GM19099 (cell line): ENCODE data around the gene SDR39U1.

Source experiments
- POLR2A ChIP-seq: IDR thresholded peaks from 3 replicates; pipeline ENCODE4 v1.6.1; 2011; ENCODE audit warnings: low read depth; ENCODE audit not compliant: insufficient read length; ENCODE audit errors: extremely low read depth

The SDR39U1 gene, protein sequence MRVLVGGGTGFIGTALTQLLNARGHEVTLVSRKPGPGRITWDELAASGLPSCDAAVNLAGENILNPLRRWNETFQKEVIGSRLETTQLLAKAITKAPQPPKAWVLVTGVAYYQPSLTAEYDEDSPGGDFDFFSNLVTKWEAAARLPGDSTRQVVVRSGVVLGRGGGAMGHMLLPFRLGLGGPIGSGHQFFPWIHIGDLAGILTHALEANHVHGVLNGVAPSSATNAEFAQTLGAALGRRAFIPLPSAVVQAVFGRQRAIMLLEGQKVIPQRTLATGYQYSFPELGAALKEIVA

DNA sequence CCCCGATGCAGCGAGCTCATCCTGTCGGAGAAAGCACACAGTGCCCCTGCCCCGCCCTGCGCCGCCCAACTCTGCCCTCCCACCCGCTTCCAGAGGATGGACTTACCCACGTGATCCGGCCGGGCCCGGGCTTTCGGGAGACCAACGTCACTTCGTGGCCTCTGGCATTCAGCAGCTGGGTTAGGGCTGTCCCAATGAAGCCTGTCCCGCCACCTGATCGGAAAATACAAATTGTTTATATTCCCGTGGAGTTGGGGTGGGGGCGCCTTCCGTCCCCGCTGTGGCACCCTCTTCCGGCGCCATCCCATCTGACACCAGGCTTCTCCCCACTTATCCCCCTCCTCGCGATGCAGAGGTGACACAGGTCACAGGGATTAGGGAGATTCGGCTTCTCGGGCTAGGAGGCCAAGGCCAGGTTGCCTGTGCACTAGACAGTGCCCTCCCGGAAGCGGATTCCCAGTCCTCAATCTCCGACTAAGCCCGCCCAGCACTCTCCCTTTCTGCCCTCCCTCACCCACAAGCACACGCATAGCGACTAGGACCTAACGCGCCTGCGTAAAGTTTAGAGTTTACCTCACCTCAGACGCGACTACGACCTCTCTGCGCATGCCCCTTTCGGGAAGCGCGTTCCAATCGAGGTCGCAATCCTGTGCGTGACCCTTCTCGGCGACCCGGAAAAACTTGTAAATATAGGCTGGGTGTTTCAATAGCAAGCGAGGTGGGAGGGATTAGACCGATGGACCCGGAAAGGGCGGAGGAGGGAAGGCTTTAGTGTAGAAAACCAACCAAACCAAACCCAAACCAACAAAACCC, at the start of gene SDR39U1:
TSS of gene SDR39U1 (minus strand) at position 537 of the 813 bp plus-strand sequence. CDS start at position 530, 7 bp downstream.
- TF ChIP-seq POLR2A: peak; percentile 74

DNA sequence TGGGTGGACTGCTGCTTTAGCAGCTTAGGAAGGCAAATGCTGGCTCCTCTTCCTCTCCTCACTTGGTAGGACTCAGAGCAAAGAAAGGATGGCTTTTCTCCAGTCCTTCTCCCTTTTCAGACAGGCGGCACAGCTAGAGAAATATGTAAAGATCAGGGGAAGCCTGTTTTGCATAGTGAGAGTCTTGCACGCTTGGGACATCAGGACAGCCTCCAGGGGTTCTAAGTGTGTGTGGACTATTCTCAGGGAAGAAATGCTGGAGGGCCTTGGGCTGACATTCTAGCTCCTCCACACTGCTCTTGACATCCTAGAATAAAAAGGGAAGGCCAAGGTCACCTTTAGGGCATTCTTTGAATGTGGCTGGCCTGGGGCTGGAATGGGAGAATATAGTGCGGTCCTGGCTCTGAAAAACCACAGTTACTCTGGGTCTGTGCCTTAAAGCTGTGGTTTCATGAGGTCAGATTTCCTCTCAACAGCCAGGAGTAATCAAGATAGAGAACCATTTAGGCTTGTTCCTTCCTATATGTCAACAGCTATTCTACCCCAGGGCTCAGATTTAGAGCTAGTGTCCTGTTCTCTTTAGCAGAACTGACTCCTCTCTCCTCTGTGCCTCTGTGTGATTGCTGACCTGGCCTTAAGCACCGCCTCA, 41.2 kb upstream of the SDR39U1 start:
- no peak for TF ChIP-seq POLR2A

DNA sequence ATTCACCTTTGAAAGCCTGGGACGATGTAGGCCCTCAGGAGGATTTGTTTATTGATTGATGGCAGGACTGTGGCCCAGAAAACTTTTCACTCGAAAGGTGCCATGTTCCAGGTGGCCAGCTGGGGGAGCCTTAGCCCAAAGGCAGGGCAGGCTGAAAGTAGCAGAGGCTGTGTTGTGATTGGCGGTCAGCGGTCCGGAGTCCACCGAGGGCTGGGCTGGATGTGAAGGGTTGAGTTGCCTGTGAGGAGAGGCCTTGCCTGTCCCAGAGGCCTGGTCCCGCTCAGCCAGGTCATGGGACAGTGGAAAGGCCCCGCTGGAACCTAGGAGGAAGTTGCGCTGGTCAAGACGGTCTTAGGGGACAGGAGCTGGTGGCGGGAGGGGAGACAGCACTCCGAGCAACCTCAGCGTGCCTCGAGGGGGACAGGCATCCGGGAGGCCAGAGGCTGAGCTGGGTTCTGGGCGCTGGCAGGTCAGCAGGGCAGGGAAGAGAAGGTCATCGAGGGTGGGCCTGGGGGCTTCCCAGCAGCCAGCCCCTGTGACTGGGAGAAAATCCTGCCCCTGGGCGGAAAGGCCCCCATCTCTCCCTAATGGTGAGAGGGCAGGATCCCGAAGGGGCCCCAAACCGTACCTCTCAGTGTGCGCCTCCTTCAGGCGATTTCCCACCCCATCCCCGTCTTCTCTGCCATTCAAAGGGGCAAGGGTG, 39.2 kb upstream of the SDR39U1 start:
- TF ChIP-seq POLR2A: no peak

DNA sequence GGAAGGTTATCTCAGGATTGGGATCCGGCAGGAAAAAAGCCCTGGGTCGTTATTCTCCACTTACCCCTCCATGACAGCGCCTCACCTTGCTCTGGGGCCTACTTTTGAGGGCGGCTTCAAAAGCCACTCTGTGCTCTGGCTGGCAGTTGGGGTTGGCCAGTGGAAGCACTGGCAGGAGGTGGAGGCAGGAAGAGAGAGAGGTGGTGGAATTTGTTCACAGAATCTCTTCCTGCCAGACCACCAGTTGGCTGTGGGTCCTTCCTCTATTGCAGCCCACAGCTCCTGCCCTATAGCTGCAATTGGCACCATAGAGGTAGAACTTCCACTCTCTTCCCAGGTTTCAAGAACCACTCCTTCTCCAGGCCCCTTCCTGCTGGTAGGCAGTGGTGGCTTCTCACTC, 32.7 kb upstream of the SDR39U1 start:
- TF ChIP-seq POLR2A: no peak

DNA sequence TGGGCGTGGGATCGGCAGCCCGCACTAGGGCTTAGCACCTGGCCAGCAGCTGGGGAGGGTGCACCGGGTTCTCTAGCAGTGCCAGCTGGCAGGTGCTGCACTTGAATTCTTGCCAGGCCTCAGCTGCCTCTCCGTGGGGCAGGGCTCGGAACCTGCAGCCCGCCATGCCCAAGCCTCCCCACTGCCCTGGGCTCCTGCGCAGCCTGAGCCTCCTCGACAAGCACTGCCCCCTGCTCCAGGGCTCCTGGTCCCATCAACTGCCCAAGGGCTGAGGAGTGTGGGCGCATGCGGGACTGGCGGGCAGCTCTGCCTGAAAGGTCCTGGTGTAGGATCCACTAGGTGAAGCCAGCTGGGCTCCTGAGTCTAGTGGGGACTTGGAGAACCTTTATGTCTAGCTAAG, 30.6 kb upstream of the SDR39U1 start:
- no peak for TF ChIP-seq POLR2A

DNA sequence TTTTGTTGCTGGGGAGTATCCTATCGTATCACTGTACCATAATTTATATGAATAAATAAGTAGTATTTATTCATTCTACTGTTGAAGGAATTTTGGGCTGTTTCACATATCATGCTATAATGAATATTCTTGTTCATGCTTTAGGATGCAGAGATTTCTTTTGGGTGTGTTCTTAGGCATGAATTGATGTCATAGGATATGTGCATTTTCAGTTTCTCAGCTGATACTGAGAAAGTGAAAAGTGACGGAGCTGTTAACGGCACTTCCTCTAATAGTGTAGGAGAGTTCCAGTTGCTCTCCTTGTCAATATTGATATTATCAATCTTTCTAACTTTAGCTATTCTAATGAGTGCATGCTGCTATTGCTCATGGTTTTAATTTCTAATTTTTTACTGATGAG, 23.2 kb upstream of the SDR39U1 start:
- TF ChIP-seq POLR2A: no peak

DNA sequence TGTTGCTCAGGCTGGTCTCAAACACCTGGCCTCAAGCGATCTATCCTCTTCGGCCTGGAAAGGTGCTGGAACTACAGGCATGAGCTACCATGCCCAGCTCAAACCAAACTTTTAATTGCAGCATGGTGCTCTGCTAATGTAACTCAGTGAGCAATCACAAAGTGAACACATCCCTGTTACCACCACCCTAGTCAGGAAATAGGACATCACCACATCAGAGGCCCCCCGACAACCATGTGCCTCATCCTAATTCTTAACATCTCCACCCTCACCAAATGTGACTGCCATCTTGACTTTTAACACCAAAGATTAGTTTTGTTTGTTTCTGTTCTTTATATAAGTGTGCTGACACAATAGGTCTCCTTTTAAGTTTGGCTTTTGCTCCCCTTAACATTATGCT, 22.8 kb upstream of the SDR39U1 start:
- no peak for TF ChIP-seq POLR2A

DNA sequence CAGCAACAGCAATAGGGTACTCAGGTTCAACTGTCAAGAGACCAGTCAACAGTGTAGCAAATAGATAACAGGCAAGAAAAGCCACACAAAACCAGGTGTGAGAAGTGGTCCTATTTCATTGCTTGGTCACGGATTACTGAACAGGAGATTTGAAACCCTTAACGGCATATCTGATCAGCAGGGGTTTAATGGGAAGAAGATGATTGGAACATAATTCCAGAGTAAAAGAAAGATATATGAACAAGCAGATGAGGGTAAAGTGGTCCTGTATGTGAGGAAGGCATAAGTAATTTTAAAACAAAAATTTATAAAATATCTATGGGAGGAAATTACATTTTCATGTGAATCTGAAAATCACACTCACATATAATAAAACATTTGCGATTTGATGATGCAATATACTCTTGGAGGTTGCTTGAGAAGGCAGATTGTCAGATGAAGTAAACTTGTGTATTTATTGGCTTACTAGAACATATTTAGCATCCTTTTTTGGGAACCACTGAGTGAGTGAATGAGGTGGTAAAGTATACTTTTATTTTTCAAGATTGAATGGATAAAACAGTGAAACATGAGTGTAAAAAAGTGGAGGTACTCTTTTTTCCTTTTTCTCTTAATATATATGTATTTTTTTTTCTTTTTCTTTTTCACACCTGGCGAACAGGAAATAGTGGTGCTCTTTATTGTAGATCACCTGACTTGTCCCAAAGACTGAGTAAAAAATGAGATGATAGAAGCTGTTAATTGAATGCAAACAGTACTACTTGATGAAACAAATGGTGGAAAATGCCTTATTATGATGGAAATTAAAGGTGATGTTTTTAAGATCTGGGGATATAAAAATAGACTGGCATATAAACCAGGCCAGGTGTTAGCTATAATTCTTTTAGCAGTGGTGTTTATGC, 21.6 kb upstream of the SDR39U1 start:
- TF ChIP-seq POLR2A: no peak

DNA sequence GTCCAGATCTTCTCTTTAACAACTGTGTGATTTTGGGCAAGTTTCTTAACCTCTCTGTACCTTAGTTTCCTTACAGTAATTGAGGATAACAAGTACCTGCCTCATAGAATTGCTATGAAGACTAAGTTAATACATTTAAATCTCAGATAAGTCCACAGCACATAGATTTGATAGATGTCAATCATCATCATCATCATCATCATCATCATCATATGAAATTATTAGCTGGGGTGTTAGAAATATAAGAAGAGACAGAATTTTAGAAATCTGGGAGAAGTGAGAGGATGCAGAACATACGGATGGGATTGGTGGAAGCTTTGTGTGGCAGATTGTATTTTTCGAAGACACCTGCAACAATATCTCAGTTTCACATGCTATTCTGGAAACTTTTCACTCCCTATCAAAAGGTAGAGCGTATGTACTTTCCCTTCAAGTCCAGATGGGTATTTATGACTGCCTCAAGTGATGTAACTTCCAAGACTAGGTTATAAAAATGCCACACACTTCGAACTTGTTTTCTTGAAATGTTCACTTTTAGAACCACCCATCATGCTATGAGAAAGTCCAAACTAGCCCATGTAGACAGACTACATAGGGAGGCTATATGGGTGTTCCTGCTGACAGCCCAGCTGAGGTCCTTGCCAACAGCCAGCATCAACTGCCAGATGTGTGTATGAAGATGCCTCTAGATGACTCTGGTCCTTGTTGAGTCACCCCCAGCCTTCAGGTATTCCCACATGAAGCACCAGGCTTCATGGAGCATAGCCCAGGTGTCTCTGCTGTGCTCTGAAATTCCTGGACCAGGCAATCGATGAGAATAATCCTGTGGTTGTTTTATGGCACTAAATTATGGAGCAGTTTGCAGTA, 20.7 kb upstream of the SDR39U1 start:
- TF ChIP-seq POLR2A: no peak

DNA sequence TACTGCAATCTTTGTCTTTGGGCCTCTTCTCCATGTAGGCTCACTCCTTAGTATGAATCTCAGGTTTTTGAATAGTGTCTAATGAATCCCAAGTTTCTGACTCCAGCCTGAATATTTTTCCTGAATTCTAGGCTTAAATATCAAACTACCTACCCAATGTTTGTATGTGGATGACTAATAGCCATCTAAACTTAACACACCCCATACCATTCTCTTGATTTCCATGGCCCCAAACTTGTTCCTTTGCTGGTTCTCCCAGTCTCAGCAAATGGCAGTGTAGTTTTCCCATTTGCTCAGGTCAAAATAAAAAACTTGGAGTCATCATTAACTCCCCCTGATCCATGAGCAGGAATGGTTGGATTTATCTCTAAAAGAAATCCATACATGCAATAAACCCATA, 18.8 kb upstream of the SDR39U1 start:
- TF ChIP-seq POLR2A: no peak

DNA sequence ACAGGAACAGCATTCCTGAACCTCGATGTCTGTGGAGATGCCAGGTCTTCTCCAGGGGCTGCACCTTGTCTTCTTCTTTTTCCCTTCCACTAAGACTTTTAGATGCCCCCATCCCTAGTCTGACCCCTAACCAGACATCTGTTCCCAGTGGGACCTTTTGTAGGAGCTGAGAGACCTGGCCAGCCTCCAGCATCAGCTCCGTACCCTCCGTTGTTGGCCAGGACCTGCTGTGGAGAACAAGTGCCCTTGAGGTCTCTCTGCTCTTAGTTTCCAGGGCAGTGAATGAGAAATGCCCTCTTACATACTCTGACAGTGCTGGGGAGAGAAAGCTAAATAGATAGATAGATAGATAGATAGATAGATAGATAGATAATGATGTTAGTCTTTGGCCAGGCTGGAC, 16.8 kb upstream of the SDR39U1 start:
- TF ChIP-seq POLR2A: no peak

DNA sequence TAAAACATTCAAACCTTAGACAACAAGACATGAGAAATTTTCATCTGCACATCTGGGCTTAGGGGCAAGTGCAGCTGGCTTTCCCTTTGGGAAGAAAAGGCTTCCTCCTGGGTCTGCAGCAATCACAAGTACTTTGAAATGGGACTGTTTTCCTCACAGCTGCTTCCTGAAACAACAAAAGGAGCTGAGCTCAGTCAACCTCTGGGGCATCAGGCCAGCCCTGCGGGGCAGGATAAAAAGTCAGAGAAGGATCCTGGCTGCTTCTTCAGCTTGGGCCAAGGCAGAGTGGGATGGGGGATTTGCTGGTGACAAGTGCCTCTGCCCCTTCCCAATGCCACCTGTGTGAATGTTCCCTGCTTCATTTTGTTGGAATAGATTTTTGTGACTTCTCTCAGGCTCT, 16.2 kb upstream of the SDR39U1 start:
- no peak for TF ChIP-seq POLR2A

DNA sequence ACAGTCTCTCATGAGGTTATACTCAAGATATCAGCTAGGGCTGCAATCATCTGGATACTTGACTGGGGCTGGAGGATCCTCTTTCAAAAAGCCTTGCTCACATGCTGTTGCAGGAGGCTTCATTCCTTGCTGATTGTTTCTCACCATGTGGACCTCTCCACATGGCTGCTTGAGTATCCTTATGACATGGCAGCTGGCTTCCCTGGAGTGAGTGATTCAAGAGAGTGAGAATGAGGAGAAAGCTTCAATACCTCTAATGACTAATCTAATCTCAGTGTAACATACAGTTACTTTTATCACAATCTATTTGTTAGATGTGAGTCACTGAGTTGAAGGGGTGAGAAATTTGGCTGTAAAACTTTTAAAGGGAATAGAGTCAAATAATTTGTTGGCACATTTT, 14.4 kb upstream of the SDR39U1 start:
- TF ChIP-seq POLR2A: no peak
